HepG2 (cell line): ENCODE data around the gene PDIA4. TPM values are rescaled to one million over a fixed set of nuclear protein-coding genes. Genes with fewer than 3 reads are reported as not detected.
A peak's percentile ranks its signal among the peaks of the same experiment; 100 is the strongest.

Experiments
- ATAC-seq: fragments of 200-7000 bp; cut with Tn5 transposase; 3 replicates; pipeline ENCODE4 v1.9.1; 2020; ENCODE audit warnings: mild to moderate bottlenecking, moderate library complexity
- BruUV-seq: library from RNA; stranded (reverse); fragments of 400-500 nt; replicated peaks from 2 replicates; lab custom pipeline; 2021; lab: Mats Ljungman, UMichigan
- CTCF ChIA-PET: fragments of 300-600 bp; formaldehyde crosslinking; extraction: SDS; loops from one replicate; lab custom pipeline; 2021; ENCODE audit warnings: low total read pairs, inconsistent platforms, low intra/inter-chr PET ratio; lab: Yijun Ruan, JAX
- POLR2A ChIA-PET: fragments of 350-600 bp; sonication (Branson Sonifier 250); formaldehyde crosslinking; loops from one replicate; lab custom pipeline; 2020; ENCODE audit warnings: antibody characterized with exemption, inconsistent platforms; lab: Yijun Ruan, JAX
- DNase-seq: peaks from one replicate; pipeline ENCODE4 v3.0.0-alpha.2; 2015; ENCODE audit warnings: low spot score
- FAIRE-seq: peaks from 3 replicates; lab custom pipeline; 2011; peaks lifted over from hg19 to GRCh38; lab: Jason Lieb, UNC
- H2AFZ ChIP-seq: one replicate; pipeline ENCODE4 v1.6.1; 2011; ENCODE audit warnings: low read length, inconsistent platforms
- H3K27ac ChIP-seq: fragments of 300-600 bp; 3 replicates; pipeline ENCODE4 v1.8.0; 2011; ENCODE audit warnings: mixed run types, mild to moderate bottlenecking, mixed read lengths, low read length, inconsistent platforms; ENCODE audit not compliant: insufficient read depth; ENCODE audit errors: extremely low read length
- H3K27me3 ChIP-seq, 2 experiments: fragments of 200-600 bp in 1 of 2; 2 replicates in 1 of 2; 3 replicates in 1 of 2; pipeline versions ENCODE4 v1.6.0 to v1.8.0; 2011; ENCODE audit warnings: low read length in 2 of 2, mild to moderate bottlenecking in 2 of 2, moderate library complexity in 2 of 2, inconsistent platforms in 1 of 2; ENCODE audit not compliant: insufficient read depth in 2 of 2, control insufficient read depth in 1 of 2
- H3K36me3 ChIP-seq, 2 experiments: fragments of 200-600 bp in 1 of 2; replicated peaks in 1 of 2; 2 replicates in 1 of 2; 3 replicates in 1 of 2; pipeline versions ENCODE4 v1.5.1 to v1.8.0; 2011; ENCODE audit warnings: low read length in 2 of 2, inconsistent platforms in 1 of 2; ENCODE audit not compliant: insufficient read depth in 2 of 2, control insufficient read depth in 1 of 2
- H3K4me1 ChIP-seq: 2 replicates; pipeline ENCODE4 v1.5.1; 2012; ENCODE audit warnings: low read length, inconsistent platforms; ENCODE audit not compliant: insufficient read depth
- H3K4me2 ChIP-seq: 2 replicates; pipeline ENCODE4 v1.6.0; 2011; ENCODE audit warnings: low read depth, low read length, inconsistent platforms
- H3K4me3 ChIP-seq, 3 experiments: fragments of 200-600 bp in 1 of 3; sonication (generic), shearing (Covaris generic) in 1 of 3; replicated peaks in 1 of 3; 2 replicates each; pipeline ENCODE4 v1.5.1; 2011 to 2016; ENCODE audit warnings: low read length in 3 of 3, inconsistent platforms in 2 of 3, low read depth in 2 of 3, mild to moderate bottlenecking in 2 of 3, control low read depth in 1 of 3, mixed read lengths in 1 of 3; ENCODE audit not compliant: insufficient read depth in 1 of 3
- H3K79me2 ChIP-seq: one replicate; pipeline ENCODE4 v1.6.1; 2011; ENCODE audit warnings: low read length, inconsistent platforms; ENCODE audit not compliant: insufficient read depth
- H3K9ac ChIP-seq: 2 replicates; pipeline ENCODE4 v1.6.0; 2011; ENCODE audit warnings: mild to moderate bottlenecking, low read depth, low read length, inconsistent platforms; ENCODE audit not compliant: insufficient read depth
- H3K9me3 ChIP-seq: 2 replicates; pipeline ENCODE4 v1.5.1; 2012; ENCODE audit warnings: mild to moderate bottlenecking, low read length
- H4K20me1 ChIP-seq: 2 replicates; pipeline ENCODE4 v1.6.0; 2011; ENCODE audit warnings: inconsistent platforms, mild to moderate bottlenecking, low read length, moderate library complexity; ENCODE audit not compliant: insufficient read depth
- ARID2 ChIP-seq: sonication (generic); formaldehyde crosslinking; IDR thresholded peaks from 2 replicates; pipeline ENCODE4 v1.8.1; 2022; ENCODE audit warnings: mild to moderate bottlenecking, missing genetic modification reagents, borderline replicate concordance
- ATF7 ChIP-seq, 2 experiments: fragments of 450-650 bp in 1 of 2; sonication (generic) in 1 of 2; formaldehyde crosslinking in 1 of 2; IDR thresholded peaks; 2 replicates each; pipeline versions ENCODE4 v1.4.0 to v1.6.1; 2016 to 2020; ENCODE audit warnings: antibody characterized with exemption in 1 of 2, mild to moderate bottlenecking in 1 of 2, missing genetic modification reagents in 1 of 2
- GABPA ChIP-seq, 2 experiments: IDR thresholded peaks; 2 replicates each; pipeline ENCODE4 v1.6.1; 2011 to 2016; ENCODE audit warnings: low read depth in 2 of 2, low read length in 1 of 2, missing biosample characterization in 1 of 2, missing genetic modification characterization in 1 of 2
- GFI1 ChIP-seq: sonication (generic); formaldehyde crosslinking; IDR thresholded peaks from 2 replicates; pipeline ENCODE4 v1.5.0; 2020; ENCODE audit warnings: missing genetic modification reagents, mild to moderate bottlenecking, borderline replicate concordance
- GZF1 ChIP-seq: sonication (generic); formaldehyde crosslinking; IDR thresholded peaks from 2 replicates; pipeline ENCODE4 v1.5.1; 2020; ENCODE audit warnings: mild to moderate bottlenecking, missing genetic modification reagents
- HDAC1 ChIP-seq: sonication (generic); formaldehyde crosslinking; IDR thresholded peaks from 2 replicates; pipeline ENCODE4 v1.5.1; 2020; ENCODE audit warnings: mild to moderate bottlenecking, missing genetic modification reagents
- ISL2 ChIP-seq: sonication (generic); formaldehyde crosslinking; IDR thresholded peaks from 2 replicates; pipeline ENCODE4 v1.5.0; 2020; ENCODE audit warnings: missing genetic modification reagents
- PRMT3 ChIP-seq: sonication (generic); formaldehyde crosslinking; IDR thresholded peaks from 2 replicates; pipeline ENCODE4 v1.8.1; 2022; ENCODE audit warnings: low read depth, mild to moderate bottlenecking, moderate library complexity, missing genetic modification reagents, borderline replicate concordance
- RFXANK ChIP-seq: IDR thresholded peaks from 2 replicates; pipeline ENCODE4 v1.6.1; 2016
- SATB2 ChIP-seq: sonication (generic); formaldehyde crosslinking; IDR thresholded peaks from 2 replicates; pipeline ENCODE4 v1.5.0; 2020; ENCODE audit warnings: missing genetic modification reagents
- SRSF9 ChIP-seq: fragments of 200-400 bp; formaldehyde crosslinking; IDR thresholded peaks from 2 replicates; pipeline ENCODE4 v1.6.1; 2018; ENCODE audit warnings: borderline replicate concordance, mild to moderate bottlenecking, low read depth, low read length; ENCODE audit not compliant: insufficient read depth, poor library complexity, severe bottlenecking
- ZFX ChIP-seq: sonication (generic); formaldehyde crosslinking; IDR thresholded peaks from 2 replicates; pipeline ENCODE4 v1.4.0; 2020; ENCODE audit warnings: mild to moderate bottlenecking, low read depth, missing genetic modification reagents, moderate library complexity
- ZNF496 ChIP-seq: sonication (generic); formaldehyde crosslinking; IDR thresholded peaks from 2 replicates; pipeline ENCODE4 v1.8.1; 2023; ENCODE audit warnings: mild to moderate bottlenecking, moderate library complexity, missing genetic modification reagents; ENCODE audit not compliant: insufficient replicate concordance
- ZNF660 ChIP-seq: sonication (generic); formaldehyde crosslinking; IDR thresholded peaks from 2 replicates; pipeline ENCODE4 v1.5.1; 2020; ENCODE audit warnings: mild to moderate bottlenecking, low read depth, missing genetic modification reagents, borderline replicate concordance
- ZNF672 ChIP-seq: sonication (generic); formaldehyde crosslinking; IDR thresholded peaks from 2 replicates; pipeline ENCODE4 v1.8.1; 2022; ENCODE audit warnings: missing genetic modification reagents
- WGBS: methylation state at CpG from one replicate; pipeline ENCODE4 v1.1.6; 2017; ENCODE audit warnings: low lambda C conversion rate; 5-methylcytosine and 5-hydroxymethylcytosine counted together
- in situ Hi-C: cut with HindIII; loops from 2 replicates; pipeline ENCODE4 v1.10.0; 2017; ENCODE audit warnings: low pct_unique_long_range_greater_than_20kb; ENCODE audit not compliant: extremely low pct_ligation_motif_present
- intact Hi-C: fragments of 100-400 bp; cut with micrococcal nuclease; formaldehyde crosslinking; loops from one replicate; pipeline ENCODE4 v1.10.0; 2022; ENCODE audit not compliant: unreplicated experiment
- polyA plus RNA-seq, 8 experiments: library from polyadenylated mRNA; depleted of rRNA in 3 of 8; stranded (reverse) in 7 of 8; unstranded in 1 of 8; fragments of >200 nt; fragmentation: Illumina TruSeq in 4 of 8; extraction: Trizol in 4 of 8; gene quantifications; 2 replicates each; pipeline versions ENCODE4 v1.2.1 to v1.2.3, GENCODE V29; 2011 to 2016; ENCODE audit warnings: low read depth in 4 of 8, missing spikeins in 1 of 8, mixed read lengths in 1 of 8; ENCODE audit not compliant: insufficient read depth in 1 of 8
- total RNA-seq, 5 experiments: library from RNA; depleted of rRNA; stranded (reverse); fragments of >200 nt; fragmentation: Illumina TruSeq; extraction: Trizol; gene quantifications; 2 replicates each; pipeline ENCODE4 v1.2.3, GENCODE V29; 2016; ENCODE audit warnings: low read depth in 1 of 5
- TF ChIP-seq, protein P1 (sequence below): sonication (generic); formaldehyde crosslinking; conservative IDR thresholded peaks from 2 replicates; pipeline ENCODE4 v1.4.0; 2020; ENCODE audit warnings: missing genetic modification reagents
- TF ChIP-seq, protein P2 (sequence below): sonication (generic); formaldehyde crosslinking; IDR thresholded peaks from 2 replicates; pipeline ENCODE4 v1.5.0; 2020; ENCODE audit warnings: mild to moderate bottlenecking, missing genetic modification reagents, borderline replicate concordance
- TF ChIP-seq, protein P3 (sequence below): sonication (generic); formaldehyde crosslinking; IDR thresholded peaks from 2 replicates; pipeline ENCODE4 v1.4.0; 2020; ENCODE audit warnings: missing genetic modification reagents

The PDIA4 gene
- total and polyA plus RNA-seq, 2 of the 13 experiments (the other 11 are each of a cell fraction or from before 2014, with no cell fraction given) = 278 to 402 TPM

DNA sequence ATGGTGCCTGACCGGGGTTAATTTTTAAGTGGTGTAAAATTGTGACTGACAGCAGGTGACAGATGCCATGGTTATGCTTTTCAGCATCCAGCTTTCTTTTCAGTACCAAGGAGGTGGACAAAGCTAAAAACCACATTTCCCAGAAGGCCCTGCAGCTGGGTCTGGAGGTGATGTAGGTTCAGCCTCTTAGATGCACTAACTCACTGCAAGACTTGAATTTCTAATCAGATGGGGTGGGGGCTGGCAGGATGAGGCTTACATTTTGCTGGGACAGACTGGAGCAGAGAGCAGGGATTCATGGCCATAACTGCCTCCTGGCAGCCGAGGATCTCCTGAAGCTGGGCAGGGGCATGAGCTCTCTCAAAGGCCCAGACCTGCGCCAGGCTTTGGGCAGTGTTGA is 52.4 kb downstream of the PDIA4 start (continued):
- TF ChIP-seq ZNF660 (CRISPR knock-in tag) (no peak), ATF7 (IDR thresholded peaks at IDR 0.05) (no peak), ATF7 (CRISPR knock-in tag; IDR thresholded peaks at IDR 0.05) (no peak), ISL2 (CRISPR knock-in tag) (no peak), GZF1 (no peak), GABPA (IDR thresholded peaks at IDR 0.05; ENCODE audit: low read depth, low read length) (no peak), GABPA (CRISPR knock-in tag; IDR thresholded peaks at IDR 0.05; ENCODE audit: low read depth) (0 out of 2 replicates have a peak, but pooled peaks have one; percentile 18), ZFX (0 out of 2 replicates have a peak, but pooled peaks have one; percentile 26)
- TF ChIP-seq, protein P1, sequence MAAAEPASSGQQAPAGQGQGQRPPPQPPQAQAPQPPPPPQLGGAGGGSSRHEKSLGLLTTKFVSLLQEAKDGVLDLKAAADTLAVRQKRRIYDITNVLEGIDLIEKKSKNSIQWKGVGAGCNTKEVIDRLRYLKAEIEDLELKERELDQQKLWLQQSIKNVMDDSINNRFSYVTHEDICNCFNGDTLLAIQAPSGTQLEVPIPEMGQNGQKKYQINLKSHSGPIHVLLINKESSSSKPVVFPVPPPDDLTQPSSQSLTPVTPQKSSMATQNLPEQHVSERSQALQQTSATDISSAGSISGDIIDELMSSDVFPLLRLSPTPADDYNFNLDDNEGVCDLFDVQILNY (CRISPR knock-in tag) = no peak
- TF ChIP-seq, all 625 proteins: peak for 6

- H3K79me2 ChIP-seq = no peaks in the 10 kb centered on the region
- DNase-seq (no peak), ATAC-seq (no peak), FAIRE-seq (no peak)
- no peaks in the 10 kb centered on the region for H4K20me1 ChIP-seq
- no peak overlapping the region for H2AFZ ChIP-seq
- no peaks in the 10 kb centered on the region for H3K9me3 ChIP-seq
- H3K4me3 ChIP-seq = no peak overlapping the region
- H3K9ac ChIP-seq = no peak overlapping the region
- ChIA-PET CTCF (no interaction called here), POLR2A (no interaction called here)
- intact Hi-C loops (no loop called here), in situ Hi-C loops (loop anchor here (25.0 kb wide), 1 partner anchor 711 kb away; no protein-coding TSS in a partner anchor)
- H3K4me2 ChIP-seq = peak overlapping the region; percentile 7; the same call in 1 of the 2 replicates
- 40% methylated on average over 6 of the region's 6 CpGs for WGBS
- H3K27ac ChIP-seq = no peak overlapping the region
- H3K27me3 ChIP-seq = no peaks in the 10 kb centered on the region; a peak in 1 of 5 replicates
- H3K4me1 ChIP-seq = peaks cover 26% of the 10 kb centered on the region
- H3K36me3 ChIP-seq = no peaks in the 10 kb centered on the region
- no TSS peak for BruUV-seq
- TF ChIP-seq ZNF672 (CRISPR knock-in tag) = no peak
- TF ChIP-seq, protein P2, sequence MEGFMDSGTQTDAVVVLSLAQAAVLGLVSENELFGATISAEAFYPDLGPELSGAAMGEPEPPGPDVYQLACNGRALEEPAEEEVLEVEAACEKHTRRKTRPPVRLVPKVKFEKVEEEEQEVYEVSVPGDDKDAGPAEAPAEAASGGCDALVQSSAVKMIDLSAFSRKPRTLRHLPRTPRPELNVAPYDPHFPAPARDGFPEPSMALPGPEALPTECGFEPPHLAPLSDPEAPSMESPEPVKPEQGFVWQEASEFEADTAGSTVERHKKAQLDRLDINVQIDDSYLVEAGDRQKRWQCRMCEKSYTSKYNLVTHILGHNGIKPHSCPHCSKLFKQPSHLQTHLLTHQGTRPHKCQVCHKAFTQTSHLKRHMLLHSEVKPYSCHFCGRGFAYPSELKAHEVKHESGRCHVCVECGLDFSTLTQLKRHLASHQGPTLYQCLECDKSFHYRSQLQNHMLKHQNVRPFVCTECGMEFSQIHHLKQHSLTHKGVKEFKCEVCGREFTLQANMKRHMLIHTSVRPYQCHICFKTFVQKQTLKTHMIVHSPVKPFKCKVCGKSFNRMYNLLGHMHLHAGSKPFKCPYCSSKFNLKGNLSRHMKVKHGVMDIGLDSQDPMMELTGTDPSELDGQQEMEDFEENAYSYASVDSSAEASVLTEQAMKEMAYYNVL = no peak
- no peak for TF ChIP-seq SATB2 (CRISPR knock-in tag)
- no peak for TF ChIP-seq GFI1 (CRISPR knock-in tag)
- TF ChIP-seq RFXANK (CRISPR knock-in tag) = no peak
- TF ChIP-seq, protein P3, sequence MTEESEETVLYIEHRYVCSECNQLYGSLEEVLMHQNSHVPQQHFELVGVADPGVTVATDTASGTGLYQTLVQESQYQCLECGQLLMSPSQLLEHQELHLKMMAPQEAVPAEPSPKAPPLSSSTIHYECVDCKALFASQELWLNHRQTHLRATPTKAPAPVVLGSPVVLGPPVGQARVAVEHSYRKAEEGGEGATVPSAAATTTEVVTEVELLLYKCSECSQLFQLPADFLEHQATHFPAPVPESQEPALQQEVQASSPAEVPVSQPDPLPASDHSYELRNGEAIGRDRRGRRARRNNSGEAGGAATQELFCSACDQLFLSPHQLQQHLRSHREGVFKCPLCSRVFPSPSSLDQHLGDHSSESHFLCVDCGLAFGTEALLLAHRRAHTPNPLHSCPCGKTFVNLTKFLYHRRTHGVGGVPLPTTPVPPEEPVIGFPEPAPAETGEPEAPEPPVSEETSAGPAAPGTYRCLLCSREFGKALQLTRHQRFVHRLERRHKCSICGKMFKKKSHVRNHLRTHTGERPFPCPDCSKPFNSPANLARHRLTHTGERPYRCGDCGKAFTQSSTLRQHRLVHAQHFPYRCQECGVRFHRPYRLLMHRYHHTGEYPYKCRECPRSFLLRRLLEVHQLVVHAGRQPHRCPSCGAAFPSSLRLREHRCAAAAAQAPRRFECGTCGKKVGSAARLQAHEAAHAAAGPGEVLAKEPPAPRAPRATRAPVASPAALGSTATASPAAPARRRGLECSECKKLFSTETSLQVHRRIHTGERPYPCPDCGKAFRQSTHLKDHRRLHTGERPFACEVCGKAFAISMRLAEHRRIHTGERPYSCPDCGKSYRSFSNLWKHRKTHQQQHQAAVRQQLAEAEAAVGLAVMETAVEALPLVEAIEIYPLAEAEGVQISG (CRISPR knock-in tag) = no peak
- no peak for TF ChIP-seq ARID2 (CRISPR knock-in tag)
- no peak for TF ChIP-seq ZNF496
- TF ChIP-seq SRSF9 = no peak
- no peak for TF ChIP-seq PRMT3 (CRISPR knock-in tag)
- no peak for TF ChIP-seq HDAC1 (CRISPR knock-in tag)
Observed at GRCh38 chr7:148973256-148973655, 55.0 kb downstream of the PDIA4 start.
